Neural cell (in vitro differentiated cells): ENCODE data around the gene PFKFB4. TPM values are rescaled to one million over a fixed set of nuclear protein-coding genes. Genes with fewer than 3 reads are reported as not detected.

Experiments
- H2AFZ ChIP-seq: fragments of 200-600, 300-800 bp; sonication (generic), shearing (Covaris generic); 2 replicates; pipeline ENCODE4 v1.6.0; 2014; ENCODE audit warnings: low read depth, mild to moderate bottlenecking, antibody characterized with exemption, low read length, moderate library complexity
- H3F3A ChIP-seq: fragments of 200-600 bp; shearing (Covaris generic); 2 replicates; pipeline ENCODE4 v1.6.1; 2016; ENCODE audit warnings: mild to moderate bottlenecking, moderate library complexity, mixed read lengths, antibody characterized with exemption, low read length; ENCODE audit not compliant: insufficient read depth, poor library complexity, severe bottlenecking
- H3K27ac ChIP-seq: fragments of 200-600, 300-800 bp; sonication (generic), shearing (Covaris generic); 2 replicates; pipeline ENCODE4 v1.5.1; 2014; ENCODE audit warnings: mild to moderate bottlenecking, low read length, moderate library complexity
- H3K27me3 ChIP-seq: fragments of 300-800, 200-600 bp; sonication (generic), shearing (Covaris generic); 2 replicates; pipeline ENCODE4 v1.6.0; 2014; ENCODE audit warnings: mild to moderate bottlenecking, low read depth, low read length, moderate library complexity; ENCODE audit not compliant: insufficient read depth
- H3K36me3 ChIP-seq: fragments of 300-800, 200-600 bp; sonication (generic), shearing (Covaris generic); 2 replicates; pipeline ENCODE4 v1.5.1; 2014; ENCODE audit warnings: mild to moderate bottlenecking, antibody characterized with exemption, low read length, moderate library complexity; ENCODE audit not compliant: insufficient read depth
- H3K4me2 ChIP-seq: fragments of 300-800, 200-600 bp; sonication (generic), shearing (Covaris generic); 2 replicates; pipeline ENCODE4 v1.6.0; 2014; ENCODE audit warnings: mild to moderate bottlenecking, low read length
- H3K4me3 ChIP-seq: fragments of 300-800, 200-600 bp; sonication (generic), shearing (Covaris generic); 2 replicates; pipeline ENCODE4 v1.5.1; 2014; ENCODE audit warnings: mild to moderate bottlenecking, low read length, moderate library complexity
- H3K79me2 ChIP-seq: fragments of 200-600 bp; shearing (Covaris generic); replicated peaks from 2 replicates; pipeline ENCODE4 v1.6.0; 2014; ENCODE audit warnings: mild to moderate bottlenecking, low read length, moderate library complexity; ENCODE audit not compliant: insufficient read depth
- H3K9ac ChIP-seq: fragments of 300-800, 200-600 bp; sonication (generic), shearing (Covaris generic); 2 replicates; pipeline ENCODE4 v1.6.1; 2016; ENCODE audit warnings: mild to moderate bottlenecking, low read length, mixed read lengths
- H3K9me2 ChIP-seq: fragments of 200-600 bp; shearing (Covaris generic); 2 replicates; pipeline ENCODE4 v1.6.1; 2016; ENCODE audit warnings: mild to moderate bottlenecking, low read length, mixed read lengths; ENCODE audit not compliant: insufficient read depth
- H3K9me3 ChIP-seq: fragments of 200-600, 300-800 bp; sonication (generic), shearing (Covaris generic); 2 replicates; pipeline ENCODE4 v1.6.1; 2016; ENCODE audit warnings: mild to moderate bottlenecking, mixed run types, low read length, moderate library complexity, mixed read lengths
- H4K20me1 ChIP-seq: fragments of 200-600 bp; shearing (Covaris generic); 2 replicates; pipeline ENCODE4 v1.6.1; 2016; ENCODE audit warnings: mild to moderate bottlenecking, mixed run types; ENCODE audit not compliant: insufficient read depth
- CTCF ChIP-seq: fragments of 450-650 bp; IDR thresholded peaks from 2 replicates; pipeline ENCODE4 v1.5.1; 2014; ENCODE audit warnings: antibody characterized with exemption, mild to moderate bottlenecking, moderate library complexity; ENCODE audit not compliant: poor library complexity, severe bottlenecking
- EP300 ChIP-seq: fragments of 450-650 bp; conservative IDR thresholded peaks from 2 replicates; pipeline ENCODE4 v1.6.1; 2014; ENCODE audit warnings: antibody characterized with exemption, mild to moderate bottlenecking, moderate library complexity; ENCODE audit not compliant: poor library complexity, severe bottlenecking
- EZH2 ChIP-seq: fragments of 200-600, 300-800 bp; shearing (Covaris generic), sonication (generic); IDR thresholded peaks from 2 replicates; pipeline ENCODE4 v1.6.1; 2014; ENCODE audit warnings: antibody characterized with exemption, low read length, borderline replicate concordance, mild to moderate bottlenecking; ENCODE audit not compliant: insufficient read depth, poor library complexity, severe bottlenecking
- MXI1 ChIP-seq: fragments of 450-650 bp; conservative IDR thresholded peaks from 2 replicates; pipeline ENCODE4 v1.6.1; 2014; ENCODE audit warnings: antibody characterized with exemption, mild to moderate bottlenecking; ENCODE audit not compliant: poor library complexity, severe bottlenecking
- POLR2AphosphoS5 ChIP-seq: IDR thresholded peaks from 2 replicates; pipeline ENCODE4 v1.6.1; 2012
- RAD21 ChIP-seq: fragments of 450-650 bp; conservative IDR thresholded peaks from 2 replicates; pipeline ENCODE4 v1.6.1; 2014; ENCODE audit warnings: antibody characterized with exemption, mild to moderate bottlenecking, moderate library complexity
- REST ChIP-seq: IDR thresholded peaks from 2 replicates; pipeline ENCODE4 v1.6.1; 2012; ENCODE audit warnings: borderline replicate concordance
- SMC3 ChIP-seq: fragments of 450-650 bp; conservative IDR thresholded peaks from 2 replicates; pipeline ENCODE4 v1.6.1; 2014; ENCODE audit warnings: antibody characterized with exemption, mild to moderate bottlenecking, moderate library complexity; ENCODE audit not compliant: poor library complexity
- TAF1 ChIP-seq: IDR thresholded peaks from 2 replicates; pipeline ENCODE4 v1.6.1; 2012; ENCODE audit warnings: low read depth
- polyA plus RNA-seq: library from polyadenylated mRNA; depleted of rRNA; stranded (reverse); fragments of >200 nt; gene quantifications from 2 replicates; pipeline ENCODE4 v1.2.3, GENCODE V29; 2014

The PFKFB4 gene
- polyA plus RNA-seq, 1 donor from 2014 or later, result 29.4 TPM

GRCh38 chr3:48591886-48592518 lies 35.4 kb upstream of the PFKFB4 start:
- Histone ChIP-seq H3K27ac (no peak overlapping the region), H4K20me1 (no peaks in the 10 kb centered on the region), H3K4me2 (no peak overlapping the region), H3K4me3 (no peak overlapping the region), H3F3A (no peaks in the 10 kb centered on the region), H3K27me3 (no peaks in the 10 kb centered on the region), H3K79me2 (no peaks in the 10 kb centered on the region), H3K9me3 (no peaks in the 10 kb centered on the region), H3K9me2 (no peaks in the 10 kb centered on the region), H3K9ac (no peak overlapping the region), H3K36me3 (no peaks in the 10 kb centered on the region), H2AFZ (no peak overlapping the region)
- TF ChIP-seq EZH2 (no peak), MXI1 (no peak), REST (no peak), EP300 (no peak), POLR2AphosphoS5 (no peak), TAF1 (no peak), RAD21 (no peak), SMC3 (no peak), CTCF (no peak)

- Histone ChIP-seq H3K79me2 (no peaks in the 10 kb centered on the region), H4K20me1 (no peaks in the 10 kb centered on the region), H3K4me2 (no peak overlapping the region), H3K9ac (no peak overlapping the region), H3K9me3 (no peaks in the 10 kb centered on the region), H3K36me3 (no peaks in the 10 kb centered on the region), H2AFZ (no peak overlapping the region), H3K4me3 (no peak overlapping the region), H3F3A (no peaks in the 10 kb centered on the region), H3K27ac (no peak overlapping the region), H3K27me3 (no peaks in the 10 kb centered on the region), H3K9me2 (no peaks in the 10 kb centered on the region)
- TF ChIP-seq REST (no peak), EZH2 (no peak), EP300 (no peak), SMC3 (no peak), MXI1 (no peak), TAF1 (no peak), RAD21 (no peak), CTCF (no peak), POLR2AphosphoS5 (no peak)
These were observed 34.8 kb upstream of the PFKFB4 start for GRCh38 chr3:48591436-48591835.
